Measurements from ENCODE around the gene SLC30A3. TPM values are rescaled to one million over a fixed set of nuclear protein-coding genes. Genes with fewer than 3 reads are reported as not detected.

Gene SLC30A3, protein sequence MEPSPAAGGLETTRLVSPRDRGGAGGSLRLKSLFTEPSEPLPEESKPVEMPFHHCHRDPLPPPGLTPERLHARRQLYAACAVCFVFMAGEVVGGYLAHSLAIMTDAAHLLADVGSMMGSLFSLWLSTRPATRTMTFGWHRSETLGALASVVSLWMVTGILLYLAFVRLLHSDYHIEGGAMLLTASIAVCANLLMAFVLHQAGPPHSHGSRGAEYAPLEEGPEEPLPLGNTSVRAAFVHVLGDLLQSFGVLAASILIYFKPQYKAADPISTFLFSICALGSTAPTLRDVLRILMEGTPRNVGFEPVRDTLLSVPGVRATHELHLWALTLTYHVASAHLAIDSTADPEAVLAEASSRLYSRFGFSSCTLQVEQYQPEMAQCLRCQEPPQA
- not detected for total RNA-seq

DNA sequence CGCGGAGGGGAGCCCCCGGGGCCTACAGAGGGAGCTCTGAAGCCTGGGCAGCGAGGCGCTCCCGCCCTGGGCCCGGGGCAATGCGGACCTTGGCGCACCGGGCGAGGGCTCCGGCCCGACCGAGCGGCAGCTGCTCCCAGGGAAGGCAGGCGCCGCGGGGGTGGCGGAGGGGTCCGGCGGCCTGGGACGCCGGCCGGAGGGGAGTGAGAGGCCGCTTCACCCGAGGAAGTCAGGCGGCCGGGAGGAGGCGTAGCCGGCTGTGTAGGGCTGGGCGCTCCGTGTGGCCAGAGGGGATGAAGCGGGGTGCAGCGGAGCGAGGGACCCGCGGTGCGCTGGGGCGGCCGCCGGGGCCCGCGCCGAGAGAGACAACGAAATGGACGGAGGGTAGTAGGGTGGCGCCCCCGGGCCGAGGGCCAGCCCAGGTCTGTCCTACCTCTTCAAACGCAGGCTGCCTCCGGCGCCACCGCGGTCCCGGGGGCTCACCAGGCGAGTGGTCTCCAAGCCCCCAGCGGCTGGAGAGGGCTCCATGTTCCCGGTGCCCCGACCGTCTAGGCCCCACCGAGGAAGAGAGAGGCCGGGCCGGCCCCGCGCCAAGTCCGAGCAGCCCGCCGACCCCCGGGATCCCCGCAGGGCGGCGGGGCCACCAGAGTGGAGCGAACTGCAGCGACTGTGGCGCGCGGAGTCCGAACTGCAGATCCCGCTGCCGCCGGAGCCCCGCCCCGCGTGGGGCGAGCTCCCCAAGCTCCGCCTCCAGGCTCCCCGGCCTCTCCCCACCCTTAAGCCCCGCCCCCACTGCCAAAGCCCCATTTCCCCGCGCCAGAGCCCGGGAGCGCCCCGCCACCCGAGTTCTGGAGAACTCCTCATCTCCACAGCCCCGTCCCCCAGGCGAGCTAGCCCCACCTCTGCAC, at the start of gene SLC30A3:
Gene SLC30A3 (minus strand): TSS at position 669 of the 908 bp plus-strand sequence. CDS start 141 bp downstream, at position 528.
- Mint-ChIP-seq H3K27ac (no peak within 1 kb of the TSS), H3K4me1 (ENCODE audit: low read depth in 2 of 2) (peaks cover 18 to 22% of the 10 kb centered on the region in 2 donors), H3K36me3 (no peaks in the 10 kb centered on the region), H3K27me3 (peaks cover 43 to 48% of the 10 kb centered on the region in 2 donors), H3K4me3 (peak within 1 kb of the TSS; percentile 81), H3K9me3 (no peaks in the 10 kb centered on the region)
- ATAC-seq: peak; percentile 68 to 87
- DNase-seq (ENCODE audit: low spot score): peak; percentile 70

DNA sequence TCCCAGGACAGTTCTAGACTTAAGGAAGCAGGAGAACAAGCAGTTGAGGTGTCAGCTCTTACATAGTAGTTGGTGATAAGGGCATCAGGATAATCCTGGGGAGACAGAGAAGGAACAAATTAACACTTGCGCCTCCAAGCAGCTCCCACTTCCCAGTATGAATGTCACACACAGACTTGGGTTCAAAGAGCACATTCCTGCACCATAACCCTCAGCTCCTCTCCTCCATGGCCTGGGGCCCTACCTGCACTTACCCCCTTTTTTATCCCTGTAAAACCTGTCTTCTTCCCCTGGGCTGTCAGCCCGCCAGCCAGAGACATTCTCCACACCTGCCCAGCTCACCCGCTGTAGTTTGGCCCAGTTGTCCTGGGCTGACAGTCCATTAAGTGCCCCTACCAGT, 49.3 kb upstream of the SLC30A3 start:
- Mint-ChIP-seq H3K9me3 (no peaks in the 10 kb centered on the region), H3K4me1 (ENCODE audit: low read depth in 2 of 2) (peaks cover 0 to 6% of the 10 kb centered on the region in 2 donors), H3K36me3 (peaks cover 6% of the 10 kb centered on the region), H3K4me3 (no peak overlapping the region), H3K27ac (no peak overlapping the region), H3K27me3 (no peaks in the 10 kb centered on the region)
- DNase-seq (ENCODE audit: low spot score) (no peak), ATAC-seq (no peak)

DNA sequence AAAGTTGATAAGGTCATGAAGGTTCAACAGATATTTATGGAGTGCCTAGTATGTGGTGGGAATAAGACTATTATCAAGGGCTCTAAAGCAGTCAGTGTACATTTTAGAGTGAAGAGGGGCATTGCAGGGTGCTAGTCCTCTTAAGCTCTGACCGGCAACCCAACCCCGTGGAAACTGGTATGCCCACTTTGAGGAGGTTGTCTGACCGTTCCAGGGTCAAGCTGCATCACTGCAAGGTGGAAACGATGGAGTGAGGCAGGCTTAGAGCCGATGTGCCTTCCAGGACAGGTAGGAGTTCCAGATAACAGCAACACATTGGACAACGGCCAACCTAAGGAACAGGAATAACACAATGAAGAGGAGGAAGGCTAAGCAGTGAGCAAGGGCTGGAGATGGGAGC, 46.8 kb upstream of the SLC30A3 start:
- ATAC-seq: no peak
- no peak for DNase-seq (ENCODE audit: low spot score)
- Mint-ChIP-seq H3K4me1 (ENCODE audit: low read depth in 2 of 2) (peaks cover 0 to 3% of the 10 kb centered on the region in 2 donors), H3K36me3 (peaks cover 6% of the 10 kb centered on the region), H3K27me3 (peaks cover 3 to 6% of the 10 kb centered on the region in 2 donors), H3K9me3 (no peaks in the 10 kb centered on the region), H3K4me3 (no peak overlapping the region), H3K27ac (no peak overlapping the region)

DNA sequence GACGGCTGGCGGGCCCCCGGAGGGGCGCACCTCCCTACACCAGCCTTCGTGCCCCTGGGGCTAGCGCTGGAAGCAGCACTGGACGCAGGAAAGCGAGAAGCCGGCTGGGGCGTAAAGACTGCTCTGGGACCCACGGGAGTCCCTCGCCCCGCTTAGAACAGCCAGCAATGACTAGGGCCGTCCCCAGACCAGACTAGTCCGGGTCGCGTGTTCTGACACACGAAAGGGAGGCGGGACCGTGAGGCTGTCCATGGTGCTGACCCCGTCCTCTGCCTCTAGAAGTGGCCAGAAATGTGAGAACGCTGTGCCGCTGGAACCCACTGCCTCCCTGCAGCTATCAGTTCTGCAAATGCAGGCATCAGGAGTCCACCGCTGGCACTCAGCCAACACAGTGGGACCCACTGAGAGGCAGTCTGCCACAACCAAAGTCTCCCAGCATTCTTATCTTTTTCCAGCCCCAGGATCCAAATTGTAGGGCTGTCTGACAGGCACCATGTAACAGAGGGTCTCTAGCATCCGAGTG, 45.6 kb upstream of the SLC30A3 start, which contains the start of gene UCN:
Gene UCN (minus strand): TSS at position 87 of the 523 bp plus-strand sequence. CDS start 550 bp downstream, outside the sequence.
- no peak for DNase-seq (ENCODE audit: low spot score)
- Mint-ChIP-seq H3K27me3 (peaks cover 5 to 6% of the 10 kb centered on the region in 2 donors), H3K9me3 (no peaks in the 10 kb centered on the region), H3K4me1 (ENCODE audit: low read depth in 2 of 2) (peaks cover 0 to 3% of the 10 kb centered on the region in 2 donors), H3K36me3 (peaks cover 6% of the 10 kb centered on the region), H3K27ac (no peak within 1 kb of the TSS), H3K4me3 (peak within 1 kb of the TSS; percentile 38)
- no peak for ATAC-seq

DNA sequence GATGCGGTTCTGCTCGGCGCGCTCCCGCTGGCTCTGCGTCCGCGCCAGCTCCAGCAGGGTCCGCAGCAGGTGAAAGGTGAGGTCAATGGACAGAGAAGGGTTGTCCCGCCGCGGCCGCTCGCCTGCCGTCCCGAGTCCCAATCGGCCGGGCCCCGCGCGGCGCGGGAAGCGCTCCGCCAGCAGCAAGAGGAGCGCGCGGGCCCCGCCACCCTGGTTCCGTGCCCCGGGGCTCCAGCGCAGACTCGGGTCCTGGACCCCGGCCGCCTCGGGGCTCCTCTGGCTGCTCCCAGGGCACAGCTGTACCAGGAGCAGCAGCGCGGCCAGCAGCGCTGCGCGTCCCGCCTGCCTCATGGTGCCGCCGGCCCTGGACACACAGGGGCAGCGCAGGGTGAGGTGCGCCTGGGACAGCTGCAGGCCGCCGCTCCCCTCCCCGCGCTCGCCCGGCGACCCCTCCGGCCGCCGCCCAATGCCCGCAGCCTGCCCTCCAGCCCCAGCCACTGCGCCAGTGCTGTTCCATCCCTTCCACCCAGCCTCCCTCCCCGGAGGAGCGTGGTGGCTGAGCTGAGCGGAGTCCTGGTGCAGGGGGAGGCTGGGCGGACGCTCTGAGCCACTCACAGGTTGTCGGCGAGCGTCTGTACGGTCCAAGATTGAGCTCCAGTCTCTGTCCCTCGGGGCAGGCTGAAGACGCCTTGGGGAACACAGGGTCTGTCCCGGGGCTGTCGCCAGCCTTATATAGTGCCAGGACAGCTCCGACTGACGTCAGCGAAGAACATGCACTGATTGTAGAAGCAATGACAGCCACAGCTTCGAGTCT, 44.9 kb upstream of the SLC30A3 start:
- no peak overlapping the region for H3K27ac Mint-ChIP-seq
- DNase-seq (ENCODE audit: low spot score) (no peak), ATAC-seq (no peak)
- H3K9me3 Mint-ChIP-seq: no peaks in the 10 kb centered on the region
- H3K27me3 Mint-ChIP-seq: peaks cover 5 to 6% of the 10 kb centered on the region in 2 donors
- peaks cover 0 to 3% of the 10 kb centered on the region in 2 donors for H3K4me1 Mint-ChIP-seq (ENCODE audit: low read depth in 2 of 2)
- peaks cover 6% of the 10 kb centered on the region for H3K36me3 Mint-ChIP-seq
- H3K4me3 Mint-ChIP-seq: peak overlapping the region; percentile 38

DNA sequence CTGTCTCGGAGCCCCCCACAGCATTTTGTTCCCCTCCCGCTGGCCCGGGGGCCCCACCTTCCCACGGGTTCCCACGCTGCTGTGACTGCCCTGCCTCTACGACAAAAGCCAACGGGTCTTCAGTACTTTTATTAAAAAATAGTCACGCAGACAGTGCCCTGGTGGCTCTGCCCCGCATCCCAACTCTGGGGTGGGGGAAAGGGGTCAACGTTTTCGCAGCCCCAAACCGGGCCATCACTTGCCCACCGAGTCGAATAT, 44.4 kb upstream of the SLC30A3 start:
- ATAC-seq: no peak
- H3K4me1 Mint-ChIP-seq (ENCODE audit: low read depth in 2 of 2): peaks cover 0 to 3% of the 10 kb centered on the region in 2 donors
- peak overlapping the region; percentile 38 for H3K4me3 Mint-ChIP-seq
- peaks cover 5 to 6% of the 10 kb centered on the region in 2 donors for H3K27me3 Mint-ChIP-seq
- no peaks in the 10 kb centered on the region for H3K9me3 Mint-ChIP-seq
- no peak for DNase-seq (ENCODE audit: low spot score)
- peaks cover 6% of the 10 kb centered on the region for H3K36me3 Mint-ChIP-seq
- H3K27ac Mint-ChIP-seq: no peak overlapping the region

DNA sequence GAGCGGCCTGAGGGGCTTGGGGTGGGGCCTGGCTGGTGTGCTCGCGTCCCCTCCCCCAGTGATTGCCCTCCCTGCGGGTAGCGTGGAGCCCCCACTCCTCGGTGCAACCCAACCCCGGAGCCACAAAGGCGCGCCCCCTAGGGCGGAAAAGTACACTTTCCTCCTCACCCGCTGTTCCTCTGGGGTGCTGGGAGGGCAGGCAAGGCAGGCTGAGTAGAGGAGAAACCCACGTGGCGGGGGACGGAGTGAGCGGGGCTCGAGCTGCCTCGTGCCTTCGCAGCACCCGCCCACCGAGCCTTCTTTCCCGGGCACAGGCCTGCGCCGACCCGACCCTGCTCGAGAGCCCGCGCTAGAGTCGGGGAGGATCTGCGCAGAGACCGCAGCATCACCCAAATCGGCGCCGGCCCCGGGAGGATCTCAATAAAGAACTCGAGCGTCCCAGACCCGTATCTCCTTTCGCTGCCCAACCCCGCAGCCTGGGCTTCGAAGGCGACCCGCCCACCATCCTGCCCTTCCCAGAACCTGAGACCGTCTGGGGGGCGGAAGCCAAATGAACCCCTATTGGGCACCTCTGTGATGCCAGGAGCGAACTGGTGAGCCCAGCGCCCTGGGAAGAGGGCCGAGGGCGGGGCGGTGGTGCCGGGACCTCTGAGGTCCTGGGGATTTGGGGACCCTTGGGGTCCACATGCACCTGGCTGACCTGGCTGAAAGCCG, 43.9 kb upstream of the SLC30A3 start:
- Mint-ChIP-seq H3K27ac (no peak overlapping the region), H3K4me3 (peak overlapping the region; percentile 39), H3K4me1 (ENCODE audit: low read depth in 2 of 2) (peaks cover 0 to 3% of the 10 kb centered on the region in 2 donors), H3K36me3 (peaks cover 6% of the 10 kb centered on the region), H3K27me3 (peaks cover 5 to 6% of the 10 kb centered on the region in 2 donors), H3K9me3 (no peaks in the 10 kb centered on the region)
- ATAC-seq (peak; percentile 57 to 67), DNase-seq (ENCODE audit: low spot score) (no peak)

DNA sequence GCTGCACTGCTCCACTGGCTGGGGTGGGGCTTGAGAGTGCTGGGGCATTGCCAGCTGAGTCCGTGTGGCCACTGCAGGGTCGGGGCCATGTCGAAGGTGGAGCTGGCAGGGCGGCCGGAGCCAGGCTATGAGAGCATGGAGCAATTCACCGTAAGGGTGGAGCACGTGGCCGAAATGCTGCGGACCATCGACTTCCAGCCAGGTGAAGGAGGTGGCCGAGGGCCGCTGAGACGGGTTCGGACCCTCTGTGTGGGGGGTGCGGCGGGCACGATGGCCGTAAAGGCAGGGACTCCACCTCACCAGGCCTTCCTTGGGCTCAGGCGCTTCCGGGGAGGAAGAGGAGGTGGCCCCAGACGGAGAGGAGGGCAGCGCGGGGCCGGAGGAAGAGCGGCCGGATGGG, 43.3 kb upstream of the SLC30A3 start:
- Mint-ChIP-seq H3K9me3 (no peaks in the 10 kb centered on the region), H3K4me3 (peak overlapping the region; percentile 39), H3K27me3 (peaks cover 5 to 6% of the 10 kb centered on the region in 2 donors), H3K36me3 (peaks cover 6% of the 10 kb centered on the region), H3K4me1 (ENCODE audit: low read depth in 2 of 2) (peaks cover 0 to 3% of the 10 kb centered on the region in 2 donors), H3K27ac (no peak overlapping the region)
- ATAC-seq: peak; percentile 42 to 66
- no peak for DNase-seq (ENCODE audit: low spot score)

DNA sequence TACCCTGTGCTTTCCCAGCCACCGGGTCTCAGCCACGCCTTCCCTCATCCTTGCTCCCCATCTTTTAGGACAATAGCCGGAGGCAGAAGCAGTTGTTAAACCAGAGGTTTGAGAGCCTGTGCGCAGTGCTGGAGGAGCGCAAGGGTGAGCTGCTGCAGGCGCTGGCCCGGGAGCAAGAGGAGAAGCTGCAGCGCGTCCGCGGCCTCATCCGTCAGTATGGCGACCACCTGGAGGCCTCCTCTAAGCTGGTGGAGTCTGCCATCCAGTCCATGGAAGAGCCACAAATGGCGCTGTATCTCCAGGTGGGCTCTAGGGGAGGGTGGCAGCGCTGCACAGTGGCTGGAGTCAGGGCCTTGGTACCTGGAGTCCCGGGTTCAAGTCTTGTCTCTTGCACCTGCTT, 42.7 kb upstream of the SLC30A3 start:
- Mint-ChIP-seq H3K27ac (no peak overlapping the region), H3K4me1 (ENCODE audit: low read depth in 2 of 2) (peaks cover 0 to 3% of the 10 kb centered on the region in 2 donors), H3K9me3 (no peaks in the 10 kb centered on the region), H3K27me3 (peaks cover 5 to 6% of the 10 kb centered on the region in 2 donors), H3K4me3 (peak overlapping the region; percentile 10), H3K36me3 (peaks cover 6% of the 10 kb centered on the region)
- no peak for DNase-seq (ENCODE audit: low spot score)
- no peak for ATAC-seq

DNA sequence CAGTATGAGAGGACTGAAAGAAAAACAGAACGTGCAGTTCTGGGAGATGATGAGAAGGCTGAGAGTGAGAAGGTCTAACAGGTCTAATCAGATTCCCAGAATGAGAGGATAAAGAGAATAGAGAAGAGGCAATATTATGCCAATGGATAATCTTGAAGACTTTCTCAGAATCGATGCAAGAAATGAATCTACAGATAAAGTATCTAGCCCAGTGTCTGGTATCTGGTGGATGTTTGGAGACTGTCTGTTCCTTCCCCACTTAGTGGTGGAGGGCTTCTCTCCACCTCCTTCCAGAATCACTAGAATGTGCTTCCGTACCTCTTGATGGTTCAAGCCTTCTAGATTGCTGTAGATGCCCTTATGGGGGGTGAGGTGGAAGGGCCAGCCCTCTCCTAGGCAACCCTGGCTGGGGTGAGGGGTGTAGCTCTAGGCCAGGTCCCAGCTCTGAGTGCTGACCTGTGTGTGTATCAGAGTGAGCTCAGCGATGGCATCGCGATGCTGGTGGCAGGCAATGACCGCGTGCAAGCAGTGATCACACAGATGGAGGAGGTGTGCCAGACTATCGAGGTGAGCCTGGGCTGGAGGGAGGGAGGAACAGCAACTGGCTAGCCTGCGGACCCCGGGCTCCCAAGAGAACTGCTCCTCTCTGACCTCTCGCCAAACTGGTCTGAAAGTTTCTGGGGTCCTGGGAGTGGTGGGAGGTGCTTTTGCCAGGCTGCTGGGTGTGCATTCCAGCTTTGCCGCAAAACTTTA, 41.8 kb upstream of the SLC30A3 start:
- DNase-seq (ENCODE audit: low spot score) (no peak), ATAC-seq (no peak)
- Mint-ChIP-seq H3K36me3 (peaks cover 3% of the 10 kb centered on the region), H3K9me3 (no peaks in the 10 kb centered on the region), H3K4me1 (ENCODE audit: low read depth in 2 of 2) (peaks cover 0 to 3% of the 10 kb centered on the region in 2 donors), H3K27ac (no peak overlapping the region), H3K4me3 (no peak overlapping the region), H3K27me3 (peaks cover 5 to 6% of the 10 kb centered on the region in 2 donors)

DNA sequence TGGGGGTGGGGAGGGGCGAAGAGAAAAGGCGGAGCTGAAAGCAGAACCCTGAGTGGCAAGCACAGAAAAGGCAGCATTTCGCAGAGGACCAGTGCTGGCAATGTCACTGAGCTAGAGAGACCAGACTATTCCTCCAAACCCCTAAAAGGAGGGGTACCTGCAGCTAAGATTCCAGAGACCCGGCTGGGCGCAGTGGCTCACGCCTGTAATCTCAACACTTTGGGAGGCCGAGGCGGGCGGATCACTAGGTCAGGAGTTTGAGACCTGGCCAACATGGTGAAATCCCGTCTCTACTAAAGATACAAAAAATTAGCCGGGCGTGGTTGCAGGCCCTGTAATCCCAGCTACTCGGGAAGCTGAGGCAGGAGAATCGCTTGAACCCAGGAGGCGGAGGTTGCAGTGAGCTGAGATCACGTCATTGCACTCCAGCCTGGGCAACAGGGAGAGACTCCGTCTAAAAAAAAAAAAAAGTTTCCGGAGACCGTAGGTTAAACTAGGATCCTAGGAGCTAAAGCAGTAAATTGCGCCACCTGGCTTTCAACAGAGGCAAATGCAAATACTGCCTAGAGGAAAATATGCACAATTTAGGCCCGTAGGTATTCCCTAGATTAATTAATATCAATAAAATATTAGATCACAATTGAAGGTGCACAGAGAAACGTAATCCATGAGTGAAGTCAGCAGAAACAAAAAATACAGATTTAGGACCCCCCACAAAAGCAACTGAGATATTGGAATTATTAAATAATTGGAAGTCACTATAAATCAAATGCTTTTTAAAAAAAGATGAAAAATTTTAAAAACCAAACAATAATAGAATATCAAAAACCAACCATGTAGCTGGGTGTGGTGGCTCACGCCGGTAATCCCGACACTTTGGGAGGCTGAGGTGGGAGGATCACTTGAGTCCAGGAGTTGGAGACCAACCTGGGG, 40.5 kb upstream of the SLC30A3 start:
- H3K27ac Mint-ChIP-seq: no peak overlapping the region
- no peaks in the 10 kb centered on the region for H3K36me3 Mint-ChIP-seq
- peaks cover 0 to 3% of the 10 kb centered on the region in 2 donors for H3K4me1 Mint-ChIP-seq (ENCODE audit: low read depth in 2 of 2)
- no peak for DNase-seq (ENCODE audit: low spot score)
- ATAC-seq: peak; percentile 42 to 66
- peak overlapping the region; percentile 16 for H3K4me3 Mint-ChIP-seq
- H3K27me3 Mint-ChIP-seq: peaks cover 5 to 6% of the 10 kb centered on the region in 2 donors
- H3K9me3 Mint-ChIP-seq: no peaks in the 10 kb centered on the region
